Loucy (cell line): ENCODE results near the gene DNALI1.
A peak's percentile ranks its signal among the peaks of the same experiment; 100 is the strongest.
"Not testable (repeated sequence)": the region's sequence is repeated elsewhere in the genome, so short reads cannot be mapped to it uniquely, and the experiment has no call there.

ENCODE experiments used
- H2AFZ ChIP-seq: fragments of 200-600 bp; sonication (generic); 2 replicates; pipeline ENCODE4 v1.6.0; 2016; ENCODE audit warnings: antibody characterized with exemption, mild to moderate bottlenecking, low read length, moderate library complexity
- H3F3A ChIP-seq: fragments of 200-600 bp; 2 replicates; pipeline ENCODE4 v1.6.0; 2016; ENCODE audit warnings: antibody characterized with exemption, low read depth, mild to moderate bottlenecking
- H3K27me3 ChIP-seq: fragments of 200-600 bp; sonication (generic); 2 replicates; pipeline ENCODE4 v1.6.1; 2014; ENCODE audit warnings: low read length, mild to moderate bottlenecking; ENCODE audit not compliant: insufficient read depth, poor library complexity, severe bottlenecking
- H3K36me3 ChIP-seq: fragments of 200-600 bp; sonication (generic); 2 replicates; pipeline ENCODE4 v1.6.1; 2016; ENCODE audit warnings: low read length; ENCODE audit not compliant: insufficient read depth
- H3K4me1 ChIP-seq: fragments of 200-600 bp; sonication (generic); 2 replicates; pipeline ENCODE4 v1.5.1; 2014; ENCODE audit warnings: low read length, mild to moderate bottlenecking; ENCODE audit not compliant: insufficient read depth, poor library complexity, severe bottlenecking
- H3K4me2 ChIP-seq: fragments of 200-600 bp; sonication (generic); 2 replicates; pipeline ENCODE4 v1.6.0; 2014; ENCODE audit warnings: antibody characterized with exemption, low read length, low read depth, mild to moderate bottlenecking; ENCODE audit not compliant: poor library complexity, severe bottlenecking
- H3K4me3 ChIP-seq: fragments of 200-600 bp; sonication (generic); 2 replicates; pipeline ENCODE4 v1.5.1; 2014; ENCODE audit warnings: low read length, mild to moderate bottlenecking, mixed read lengths; ENCODE audit not compliant: poor library complexity, severe bottlenecking
- H3K79me2 ChIP-seq: fragments of 200-600 bp; sonication (generic); 2 replicates; pipeline ENCODE4 v1.6.1; 2014; ENCODE audit warnings: low read length; ENCODE audit not compliant: insufficient read depth
- H3K9ac ChIP-seq: fragments of 200-600 bp; sonication (generic); 2 replicates; pipeline ENCODE4 v1.6.0; 2014; ENCODE audit warnings: mild to moderate bottlenecking, low read depth, low read length, moderate library complexity; ENCODE audit not compliant: poor library complexity, severe bottlenecking
- H3K9me2 ChIP-seq: fragments of 200-600 bp; sonication (generic); replicated peaks from 2 replicates; pipeline ENCODE4 v1.6.1; 2016; ENCODE audit warnings: low read depth, low read length, mixed read lengths
- H3K9me3 ChIP-seq: fragments of 200-600 bp; sonication (generic); 2 replicates; pipeline ENCODE4 v1.6.1; 2014; ENCODE audit warnings: mild to moderate bottlenecking, antibody characterized with exemption, low read length, low read depth; ENCODE audit not compliant: insufficient read depth
- H4K20me1 ChIP-seq: fragments of 200-600 bp; sonication (generic); 2 replicates; pipeline ENCODE4 v1.6.0; 2014; ENCODE audit warnings: antibody characterized with exemption, low read length, mild to moderate bottlenecking; ENCODE audit not compliant: insufficient read depth, poor library complexity, severe bottlenecking
- EZH2phosphoT487 ChIP-seq: fragments of 200-600 bp; IDR thresholded peaks from 2 replicates; pipeline ENCODE4 v1.6.1; 2018; ENCODE audit warnings: antibody characterized with exemption, mild to moderate bottlenecking, moderate library complexity, borderline replicate concordance
- TF ChIP-seq, protein P1 (sequence below): fragments of 200-600 bp; sonication (generic); conservative IDR thresholded peaks from 2 replicates; pipeline ENCODE4 v1.5.1; 2014; ENCODE audit warnings: mild to moderate bottlenecking, antibody characterized with exemption, low read length

DNALI1 gene

DNA sequence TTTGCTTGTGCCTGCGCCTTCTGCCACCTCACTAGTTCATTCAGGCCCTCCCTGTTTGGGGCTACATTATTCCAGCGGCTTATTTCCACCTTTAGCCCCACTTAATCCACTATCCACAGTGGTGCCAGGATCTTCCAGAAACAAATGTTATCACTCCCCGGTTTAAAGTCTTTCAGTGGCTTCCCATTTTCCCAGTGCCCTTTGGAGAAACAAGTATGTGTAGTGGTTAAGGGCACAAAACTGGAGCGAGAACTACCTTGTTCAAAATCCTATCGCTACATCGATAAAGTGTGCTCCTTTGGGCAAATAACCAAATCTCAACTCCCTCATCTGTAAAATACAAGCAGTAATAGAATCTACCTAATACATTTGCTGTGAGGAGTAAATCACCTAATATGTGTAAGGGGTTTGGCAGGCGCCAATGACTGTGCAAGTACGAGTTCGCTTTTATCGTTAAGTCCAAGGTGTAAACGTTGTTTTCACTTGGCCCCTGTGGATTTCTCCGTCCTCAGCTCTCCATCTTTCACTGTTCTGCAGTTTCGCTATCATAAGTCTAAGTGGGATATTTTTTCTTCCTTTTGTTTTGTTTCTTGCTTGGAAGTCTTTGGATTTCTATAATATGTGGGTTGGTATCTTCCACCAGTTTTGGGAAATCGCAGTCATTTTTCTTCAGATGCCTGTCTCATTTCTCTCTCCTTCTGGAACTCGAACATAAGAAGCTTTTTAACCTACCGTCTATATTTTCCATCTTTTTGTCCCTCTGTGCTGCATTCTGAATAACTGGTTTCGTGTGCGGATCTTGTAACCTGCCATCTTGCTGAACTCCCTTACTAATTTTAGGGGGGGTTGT lies 41.3 kb upstream of the DNALI1 start:
- no peaks in the 10 kb centered on the region for H3K9me3 ChIP-seq
- H3K9me2 ChIP-seq = no peaks in the 10 kb centered on the region
- no peak for TF ChIP-seq EZH2phosphoT487
- TF ChIP-seq, protein P1, sequence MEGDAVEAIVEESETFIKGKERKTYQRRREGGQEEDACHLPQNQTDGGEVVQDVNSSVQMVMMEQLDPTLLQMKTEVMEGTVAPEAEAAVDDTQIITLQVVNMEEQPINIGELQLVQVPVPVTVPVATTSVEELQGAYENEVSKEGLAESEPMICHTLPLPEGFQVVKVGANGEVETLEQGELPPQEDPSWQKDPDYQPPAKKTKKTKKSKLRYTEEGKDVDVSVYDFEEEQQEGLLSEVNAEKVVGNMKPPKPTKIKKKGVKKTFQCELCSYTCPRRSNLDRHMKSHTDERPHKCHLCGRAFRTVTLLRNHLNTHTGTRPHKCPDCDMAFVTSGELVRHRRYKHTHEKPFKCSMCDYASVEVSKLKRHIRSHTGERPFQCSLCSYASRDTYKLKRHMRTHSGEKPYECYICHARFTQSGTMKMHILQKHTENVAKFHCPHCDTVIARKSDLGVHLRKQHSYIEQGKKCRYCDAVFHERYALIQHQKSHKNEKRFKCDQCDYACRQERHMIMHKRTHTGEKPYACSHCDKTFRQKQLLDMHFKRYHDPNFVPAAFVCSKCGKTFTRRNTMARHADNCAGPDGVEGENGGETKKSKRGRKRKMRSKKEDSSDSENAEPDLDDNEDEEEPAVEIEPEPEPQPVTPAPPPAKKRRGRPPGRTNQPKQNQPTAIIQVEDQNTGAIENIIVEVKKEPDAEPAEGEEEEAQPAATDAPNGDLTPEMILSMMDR = no peak

DNA sequence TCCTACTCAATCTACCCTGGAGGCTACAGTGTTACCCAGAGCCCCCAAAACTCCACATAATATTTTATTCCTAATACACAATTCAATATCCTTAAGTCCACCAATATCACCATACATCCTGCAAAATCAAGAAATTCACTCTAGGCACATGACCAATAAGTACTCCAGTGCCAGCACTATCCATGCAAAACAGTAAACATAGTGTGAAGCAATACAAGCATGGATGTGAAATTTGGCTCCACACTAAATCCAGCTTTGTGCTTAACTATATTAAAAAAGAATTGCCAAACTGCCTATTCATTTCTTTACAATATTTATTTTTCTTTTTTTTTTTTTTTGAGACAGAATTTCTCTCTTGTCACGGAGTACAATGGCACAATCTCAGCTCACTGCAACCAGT lies 39.2 kb upstream of the DNALI1 start:
- Histone ChIP-seq H3F3A (no peaks in the 10 kb centered on the region), H3K9me2 (no peaks in the 10 kb centered on the region), H3K9ac (no peak overlapping the region), H3K36me3 (no peaks in the 10 kb centered on the region), H3K79me2 (peaks cover 26% of the 10 kb centered on the region), H4K20me1 (peaks cover 15% of the 10 kb centered on the region), H3K9me3 (peaks cover 3% of the 10 kb centered on the region; the same call in 1 of the 2 replicates), H2AFZ (no peak overlapping the region), H3K4me3 (no peak overlapping the region), H3K27me3 (no peaks in the 10 kb centered on the region), H3K4me1 (peaks cover 22% of the 10 kb centered on the region), H3K4me2 (no peak overlapping the region)
- TF ChIP-seq, protein P1 = no peak
- no peak for TF ChIP-seq EZH2phosphoT487

More for the DNA sequence above, 41.3 kb upstream of the DNALI1 start:
- peak overlapping the region; percentile 77 for H3K9ac ChIP-seq
- peak overlapping the region; percentile 72 for H2AFZ ChIP-seq
- peaks cover 32% of the 10 kb centered on the region for H4K20me1 ChIP-seq
- H3K36me3 ChIP-seq = no peaks in the 10 kb centered on the region
- H3K4me3 ChIP-seq = peak overlapping the region; percentile 89
- no peaks in the 10 kb centered on the region for H3F3A ChIP-seq
- no peaks in the 10 kb centered on the region for H3K27me3 ChIP-seq
- peaks cover 42% of the 10 kb centered on the region for H3K79me2 ChIP-seq
- H3K4me2 ChIP-seq = peak overlapping the region; percentile 94
- H3K4me1 ChIP-seq = peaks cover 34% of the 10 kb centered on the region

DNA sequence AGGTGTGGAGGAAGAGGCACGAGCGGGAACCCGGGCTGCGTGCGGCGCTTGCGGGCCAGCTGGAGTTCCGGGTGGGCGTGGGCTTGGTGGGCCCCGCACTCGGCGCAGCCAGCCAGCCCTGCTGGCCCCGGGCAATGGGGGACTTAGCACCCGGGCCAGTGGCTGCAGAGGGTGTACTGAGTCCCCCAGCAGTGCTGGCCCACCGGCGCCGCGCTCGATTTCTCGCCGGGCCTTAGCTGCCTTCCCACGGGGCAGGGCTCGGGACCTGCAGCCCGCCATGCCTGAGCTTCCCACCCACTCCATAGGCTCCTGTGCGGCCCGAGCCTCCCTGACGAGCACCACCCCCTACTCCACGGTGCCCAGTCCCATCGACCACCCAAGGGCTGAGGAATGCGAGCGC lies 38.5 kb upstream of the DNALI1 start:
- not testable (repeated sequence) for H3K36me3 ChIP-seq, H3K4me2 ChIP-seq, H3F3A ChIP-seq, H3K27me3 ChIP-seq, H4K20me1 ChIP-seq, H3K4me3 ChIP-seq, H3K9me2 ChIP-seq, H2AFZ ChIP-seq, H3K9ac ChIP-seq, H3K9me3 ChIP-seq
- Histone ChIP-seq H3K79me2 (peaks cover 19% of the 10 kb centered on the region), H3K4me1 (peaks cover 15% of the 10 kb centered on the region)

DNA sequence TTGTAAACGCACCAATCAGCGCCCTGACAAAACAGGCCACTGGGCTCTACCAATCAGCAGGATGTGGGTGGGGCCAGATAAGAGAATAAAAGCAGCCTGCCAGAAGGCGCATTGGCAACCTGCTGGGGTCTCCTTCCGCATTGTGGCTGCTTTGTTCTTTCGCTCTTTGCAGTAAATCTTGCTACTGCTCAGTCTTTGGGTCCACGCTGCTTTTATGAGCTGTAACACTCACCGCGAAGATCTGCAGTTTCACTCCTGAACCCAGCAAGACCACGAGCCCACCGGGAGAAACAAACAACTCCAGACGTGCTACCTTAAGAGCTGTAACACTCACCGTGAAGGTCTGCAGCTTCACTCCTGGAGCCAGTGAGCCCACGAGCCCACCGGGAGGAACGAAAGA lies 37.8 kb upstream of the DNALI1 start:
- Histone ChIP-seq H3K4me3 (peak overlapping the region; percentile 85), H3K9ac (peak overlapping the region; percentile 78), H2AFZ (peak overlapping the region; percentile 82; the same call in 1 of the 2 replicates), H3K79me2 (peaks cover 12% of the 10 kb centered on the region), H3K4me2 (peak overlapping the region; percentile 89)
- not testable (repeated sequence) for H3K36me3 ChIP-seq, H4K20me1 ChIP-seq, H3K27me3 ChIP-seq, H3K9me3 ChIP-seq, H3F3A ChIP-seq, H3K9me2 ChIP-seq, H3K4me1 ChIP-seq
